ENCODE measurements around the gene CAMK2A. TPM values are rescaled to one million over a fixed set of nuclear protein-coding genes. Genes with fewer than 3 reads are reported as not detected.

CAMK2A gene
- total RNA-seq, 2 experiments from 2014 or later = not detected

DNA sequence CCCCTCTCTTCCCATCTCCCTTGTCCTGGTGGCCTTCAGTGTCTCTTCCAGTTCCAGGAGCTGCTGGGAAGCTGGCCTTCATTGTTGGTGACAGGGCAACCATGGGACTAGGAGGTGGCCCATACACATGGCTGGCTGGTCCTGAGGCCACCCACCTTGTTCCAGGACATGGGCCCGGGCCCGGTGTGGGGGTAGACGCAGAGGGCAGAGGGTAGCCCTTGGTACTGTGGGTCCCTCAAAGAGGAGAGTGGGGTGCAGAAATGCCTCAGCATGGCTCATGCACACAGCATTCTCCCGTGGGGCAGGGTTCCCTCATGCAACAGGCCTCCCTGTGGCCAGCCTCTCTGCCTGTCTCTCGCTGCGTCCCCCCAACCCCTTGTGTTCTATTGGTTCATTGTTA, 78.9 kb downstream of the CAMK2A start:
- no peak for TF ChIP-seq CTCF (IDR thresholded peaks at IDR 0.05)
- H3K27ac Mint-ChIP-seq = no peak overlapping the region
- H3K36me3 Mint-ChIP-seq (ENCODE audit: low read depth) = no peaks in the 10 kb centered on the region
- CTCF ChIA-PET = interaction anchor here (1.2 to 2.4 kb wide), 2 partner anchors 8 to 48 kb away, joined by 3 to 8 read pairs; no protein-coding TSS in a partner anchor
- DNase-seq = no peak
- intact Hi-C loops (cut with micrococcal nuclease) = no loop called here
- no peaks in the 10 kb centered on the region for H3K9me3 Mint-ChIP-seq
- peaks cover 20% of the 10 kb centered on the region for H3K4me1 Mint-ChIP-seq (ENCODE audit: low read depth)
- ATAC-seq = no peak
- no peak overlapping the region for H3K4me3 Mint-ChIP-seq
- peaks cover 3% of the 10 kb centered on the region for H3K27me3 Mint-ChIP-seq
- POLR2A ChIA-PET = interaction anchor here (0.5 to 1.2 kb wide), 3 partner anchors 139 to 1117 kb away, joined by 3 to 4 read pairs (median 4); no protein-coding TSS in a partner anchor

GRCh38 chr5:150209099-150209635, 80.4 kb downstream of the CAMK2A start:
- H3K4me3 Mint-ChIP-seq = no peak overlapping the region
- no peaks in the 10 kb centered on the region for H3K36me3 Mint-ChIP-seq (ENCODE audit: low read depth)
- TF ChIP-seq CTCF (IDR thresholded peaks at IDR 0.05) = no peak
- H3K4me1 Mint-ChIP-seq (ENCODE audit: low read depth) = peaks cover 20% of the 10 kb centered on the region
- H3K27me3 Mint-ChIP-seq = peaks cover 3% of the 10 kb centered on the region
- peak; percentile 74 for ATAC-seq
- ChIA-PET CTCF (interaction anchor here (1.2 to 2.4 kb wide), 2 partner anchors 10 to 47 kb away, joined by 3 to 8 read pairs; no protein-coding TSS in a partner anchor), POLR2A (no interaction called here)
- no peak overlapping the region for H3K27ac Mint-ChIP-seq
- intact Hi-C loops (cut with micrococcal nuclease) = no loop called here
- H3K9me3 Mint-ChIP-seq = no peaks in the 10 kb centered on the region
- peak; percentile 58 for DNase-seq

- peaks cover 3% of the 10 kb centered on the region for H3K27me3 Mint-ChIP-seq
- ChIA-PET CTCF (no interaction called here), POLR2A (no interaction called here)
- ATAC-seq = no peak
- no peaks in the 10 kb centered on the region for H3K9me3 Mint-ChIP-seq
- peaks cover 20% of the 10 kb centered on the region for H3K4me1 Mint-ChIP-seq (ENCODE audit: low read depth)
- TF ChIP-seq CTCF (IDR thresholded peaks at IDR 0.05) = no peak
- intact Hi-C loops (cut with micrococcal nuclease) = no loop called here
- no peak overlapping the region for H3K4me3 Mint-ChIP-seq
- no peaks in the 10 kb centered on the region for H3K36me3 Mint-ChIP-seq (ENCODE audit: low read depth)
- H3K27ac Mint-ChIP-seq = no peak overlapping the region
- no peak for DNase-seq
These were observed 81.1 kb downstream of the CAMK2A start for GRCh38 chr5:150208187-150209098.

GRCh38 chr5:150206779-150207115, 82.8 kb downstream of the CAMK2A start:
- DNase-seq = no peak
- peaks cover 20% of the 10 kb centered on the region for H3K4me1 Mint-ChIP-seq (ENCODE audit: low read depth)
- H3K27me3 Mint-ChIP-seq = peaks cover 3% of the 10 kb centered on the region
- H3K27ac Mint-ChIP-seq = no peak overlapping the region
- H3K36me3 Mint-ChIP-seq (ENCODE audit: low read depth) = no peaks in the 10 kb centered on the region
- ChIA-PET CTCF (interaction anchor here (0.6 to 1.2 kb wide), 3 partner anchors 10 to 79 kb away, joined by 3 to 4 read pairs (median 4); no protein-coding TSS in a partner anchor), POLR2A (interaction anchor here (0.7 kb wide), 1 partner anchor 183 kb away, joined by 3 read pairs; no protein-coding TSS in a partner anchor)
- intact Hi-C loops (cut with micrococcal nuclease) = no loop called here
- TF ChIP-seq CTCF (IDR thresholded peaks at IDR 0.05) = no peak
- H3K9me3 Mint-ChIP-seq = no peaks in the 10 kb centered on the region
- H3K4me3 Mint-ChIP-seq = no peak overlapping the region
- ATAC-seq = no peak
